ENCODE results near the gene EGR2. TPM values are rescaled to one million over a fixed set of nuclear protein-coding genes. Genes with fewer than 3 reads are reported as not detected.

EGR2 gene
- total RNA-seq, 4 donors from 2014 or later, result 0.78 to 14.6 (median 2.9) TPM

GRCh38 chr10:62816076-62816330, 163 bp downstream of the EGR2 start:
- Histone ChIP-seq H3K27ac (peak overlapping the region in 1 of 3 donors; percentile 97), H3K4me1 (peaks cover 33 to 36% of the 10 kb centered on the region in 2 donors), H3K27me3 (no peaks in the 10 kb centered on the region), H3K4me3 (replicated peaks in 1 of 3) (peak overlapping the region; percentile 17 to 79 (median 75)), H3K9me3 (no peaks in the 10 kb centered on the region), H3K36me3 (no peaks in the 10 kb centered on the region)
- intact Hi-C loops (cut with DNase I), result loop anchor here (10.0 kb wide), 2 partner anchors 201 to 269 kb away; no protein-coding TSS in a partner anchor
- no peak for DNase-seq
- WGBS, 2 donors, result 0 to 2% methylated on average over 2 of the region's 2 CpGs
- TF ChIP-seq CTCF (IDR thresholded peaks at IDR 0.05) (no peak), POLR2A (IDR thresholded peaks at IDR 0.05) (no peak)

DNA sequence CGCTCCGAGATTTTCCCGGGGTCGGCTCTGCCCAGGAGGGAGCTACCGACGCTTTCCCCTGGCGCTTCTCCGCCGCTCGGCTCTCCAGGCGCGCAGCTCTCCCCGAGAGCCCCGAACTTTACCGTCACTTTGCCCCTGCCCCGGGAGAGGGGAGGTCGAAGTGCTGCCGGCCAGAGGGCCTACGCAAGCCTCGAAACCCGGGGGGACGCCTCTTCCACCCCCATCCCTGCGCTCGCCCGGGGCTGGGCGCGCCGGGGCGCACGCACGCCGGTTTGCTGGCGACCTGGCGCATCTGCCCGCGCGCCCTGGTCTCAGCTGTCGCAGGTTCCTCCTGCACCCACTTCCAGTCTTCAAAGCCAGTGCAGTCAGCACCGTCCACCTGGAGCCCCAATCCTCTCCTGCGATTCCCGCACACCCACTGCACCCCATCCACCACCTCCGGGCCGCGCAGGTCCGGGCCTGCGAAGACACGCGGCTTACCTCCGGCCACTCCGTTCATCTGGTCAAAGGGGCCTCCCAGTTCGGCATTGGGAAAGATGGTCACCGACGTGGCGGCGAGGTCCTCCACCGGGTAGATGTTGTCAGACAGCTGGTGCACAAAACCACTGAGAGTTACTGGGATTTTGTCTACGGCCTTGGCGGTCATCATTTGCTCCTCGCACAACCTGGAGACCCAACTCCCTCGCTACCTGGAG, 638 bp downstream of the EGR2 start:
- intact Hi-C loops (cut with DNase I), result loop anchor here (10.0 kb wide), 2 partner anchors 201 to 269 kb away; no protein-coding TSS in a partner anchor
- TF ChIP-seq CTCF (IDR thresholded peaks at IDR 0.05), result no peak
- TF ChIP-seq POLR2A (IDR thresholded peaks at IDR 0.05), result no peak
- no peaks in the 10 kb centered on the region for H3K9me3 ChIP-seq
- no peaks in the 10 kb centered on the region for H3K36me3 ChIP-seq
- peak overlapping the region; percentile 17 to 79 (median 75) for H3K4me3 ChIP-seq (replicated peaks in 1 of 3)
- peak overlapping the region in 1 of 3 donors; percentile 97 for H3K27ac ChIP-seq
- DNase-seq, result peak; percentile 20 to 32
- peaks cover 33 to 36% of the 10 kb centered on the region in 2 donors for H3K4me1 ChIP-seq
- WGBS, 2 donors, result 2% methylated on average over 18 to 26 of the region's 60 CpGs
- H3K27me3 ChIP-seq, result no peaks in the 10 kb centered on the region

- peaks cover 30 to 36% of the 10 kb centered on the region in 2 donors for H3K4me1 ChIP-seq
- peak overlapping the region; percentile 17 to 79 (median 75) for H3K4me3 ChIP-seq (replicated peaks in 1 of 3)
- no peaks in the 10 kb centered on the region for H3K27me3 ChIP-seq
- DNase-seq, result peak; percentile 8 to 13
- WGBS, 2 donors, result 6 to 8% methylated on average over 20 to 28 of the region's 54 CpGs
- H3K9me3 ChIP-seq, result no peaks in the 10 kb centered on the region
- TF ChIP-seq POLR2A (IDR thresholded peaks at IDR 0.05) (no peak), CTCF (IDR thresholded peaks at IDR 0.05) (no peak)
- no peak overlapping the region for H3K27ac ChIP-seq
- intact Hi-C loops (cut with DNase I), result loop anchor here (10.0 kb wide), 2 partner anchors 200 to 270 kb away; no protein-coding TSS in a partner anchor
- H3K36me3 ChIP-seq, result no peaks in the 10 kb centered on the region
Measured at GRCh38 chr10:62814756-62815380, 1.3 kb downstream of the EGR2 start.

GRCh38 chr10:62813981-62814380, 2.2 kb downstream of the EGR2 start:
- H3K27me3 ChIP-seq, result no peaks in the 10 kb centered on the region
- no peak overlapping the region for H3K27ac ChIP-seq
- WGBS, 2 donors, result 94 to 95% methylated on average over 5 of the region's 5 CpGs
- no peaks in the 10 kb centered on the region for H3K9me3 ChIP-seq
- no peaks in the 10 kb centered on the region for H3K36me3 ChIP-seq
- no peak for DNase-seq
- intact Hi-C loops (cut with DNase I), result loop anchor here (10.0 kb wide), 2 partner anchors 199 to 271 kb away; no protein-coding TSS in a partner anchor
- peaks cover 23 to 29% of the 10 kb centered on the region in 2 donors for H3K4me1 ChIP-seq
- no peak overlapping the region for H3K4me3 ChIP-seq (replicated peaks in 1 of 3)
- no peak for TF ChIP-seq CTCF (IDR thresholded peaks at IDR 0.05)
- TF ChIP-seq POLR2A (IDR thresholded peaks at IDR 0.05), result no peak

- no peaks in the 10 kb centered on the region for H3K36me3 ChIP-seq
- no peaks in the 10 kb centered on the region for H3K27me3 ChIP-seq
- no peak for TF ChIP-seq CTCF (IDR thresholded peaks at IDR 0.05)
- TF ChIP-seq POLR2A (IDR thresholded peaks at IDR 0.05), result no peak
- 94 to 95% methylated on average over 26 to 27 of the region's 27 CpGs for WGBS, 2 donors
- H3K4me3 ChIP-seq (replicated peaks in 1 of 3), result no peak overlapping the region
- DNase-seq, result no peak
- no peaks in the 10 kb centered on the region for H3K9me3 ChIP-seq
- no peak overlapping the region for H3K27ac ChIP-seq
- H3K4me1 ChIP-seq, result peaks cover 20 to 24% of the 10 kb centered on the region in 2 donors
- intact Hi-C loops (cut with DNase I), result loop anchor here (10.0 kb wide), 2 partner anchors 199 to 271 kb away; no protein-coding TSS in a partner anchor
Measured at GRCh38 chr10:62813453-62813852, 2.7 kb downstream of the EGR2 start.

Measured in thyroid gland (tissue), 4 donors.